Measurements from ENCODE around the gene SUPT3H.
A peak's percentile ranks its signal among the peaks of the same experiment; 100 is the strongest.
"Not testable (repeated sequence)": the region's sequence is repeated elsewhere in the genome, so short reads cannot be mapped to it uniquely, and the experiment has no call there.

Gene SUPT3H

GRCh38 chr6:44868335-44868668, 509.4 kb downstream of the SUPT3H start:
- DNase-seq (ENCODE audit: extremely low spot score), result peak; percentile 23
- ChIA-PET CTCF (interaction anchor here (1.5 kb wide), 1 partner anchor 9 kb away, joined by 4 read pairs; no protein-coding TSS in a partner anchor), POLR2A (no interaction called here)
- TF ChIP-seq CTCF (IDR thresholded peaks at IDR 0.05; ENCODE audit: control extremely low read depth, extremely low read depth, low read depth, missing control alignments), result no peak

GRCh38 chr6:44867571-44868334, 510.0 kb downstream of the SUPT3H start:
- CTCF ChIA-PET, result no interaction called here
- TF ChIP-seq CTCF (IDR thresholded peaks at IDR 0.05; ENCODE audit: control extremely low read depth, extremely low read depth, low read depth, missing control alignments), result no peak
- peak; percentile 42 for DNase-seq (ENCODE audit: extremely low spot score)
- POLR2A ChIA-PET, result no interaction called here

- POLR2A ChIA-PET; CTCF ChIA-PET; DNase-seq (ENCODE audit: extremely low spot score): not testable (repeated sequence)
Measured at GRCh38 chr6:44865184-44865583, 512.5 kb downstream of the SUPT3H start.

- DNase-seq (ENCODE audit: extremely low spot score), result no peak
- CTCF ChIA-PET, result interaction anchor here (0.8 kb wide), 1 partner anchor 9 kb away, joined by 4 read pairs; no protein-coding TSS in a partner anchor
- TF ChIP-seq CTCF (IDR thresholded peaks at IDR 0.05; ENCODE audit: control extremely low read depth, extremely low read depth, low read depth, missing control alignments), result no peak
- POLR2A ChIA-PET, result no interaction called here
Measured at GRCh38 chr6:44859901-44860410, 517.8 kb downstream of the SUPT3H start.

GRCh38 chr6:44858998-44859397, 518.7 kb downstream of the SUPT3H start:
- ChIA-PET POLR2A (no interaction called here), CTCF (interaction anchor here (0.8 kb wide), 1 partner anchor 10 kb away, joined by 4 read pairs; no protein-coding TSS in a partner anchor)
- no peak for DNase-seq (ENCODE audit: extremely low spot score)
- TF ChIP-seq CTCF (IDR thresholded peaks at IDR 0.05; ENCODE audit: control extremely low read depth, extremely low read depth, low read depth, missing control alignments), result no peak

GRCh38 chr6:44856479-44856878, 521.3 kb downstream of the SUPT3H start:
- no peak for TF ChIP-seq CTCF (IDR thresholded peaks at IDR 0.05; ENCODE audit: control extremely low read depth, extremely low read depth, low read depth, missing control alignments)
- POLR2A ChIA-PET, result no interaction called here

More at GRCh38 chr6:44856479-44856878, 521.3 kb downstream of the SUPT3H start:
- no peak for DNase-seq (ENCODE audit: extremely low spot score)
- CTCF ChIA-PET, result interaction anchor here (0.9 kb wide), 1 partner anchor 10 kb away, joined by 3 read pairs; no protein-coding TSS in a partner anchor
